Uterus (tissue), 2 donors: Measurements from ENCODE around the gene GH1.
"Not testable (repeated sequence)": the region's sequence is repeated elsewhere in the genome, so short reads cannot be mapped to it uniquely, and the experiment has no call there.

Experiments used
- CTCF ChIP-seq, 4 experiments: fragments of 200-600 bp in 2 of 4; fragments of 450-650 bp in 2 of 4; sonication (generic) in 2 of 4; IDR thresholded peaks; one replicate each; pipeline ENCODE4 v1.5.1; 2016 to 2019; ENCODE audit warnings: antibody characterized with exemption in 4 of 4, mild to moderate bottlenecking in 2 of 4, moderate library complexity in 1 of 4
- POLR2A ChIP-seq, 2 donors: fragments of 450-650 bp; IDR thresholded peaks; one replicate each; pipeline ENCODE4 v1.6.1; 2016; ENCODE audit warnings: antibody characterized with exemption in 2 of 2, mild to moderate bottlenecking in 1 of 2, moderate library complexity in 1 of 2

DNA sequence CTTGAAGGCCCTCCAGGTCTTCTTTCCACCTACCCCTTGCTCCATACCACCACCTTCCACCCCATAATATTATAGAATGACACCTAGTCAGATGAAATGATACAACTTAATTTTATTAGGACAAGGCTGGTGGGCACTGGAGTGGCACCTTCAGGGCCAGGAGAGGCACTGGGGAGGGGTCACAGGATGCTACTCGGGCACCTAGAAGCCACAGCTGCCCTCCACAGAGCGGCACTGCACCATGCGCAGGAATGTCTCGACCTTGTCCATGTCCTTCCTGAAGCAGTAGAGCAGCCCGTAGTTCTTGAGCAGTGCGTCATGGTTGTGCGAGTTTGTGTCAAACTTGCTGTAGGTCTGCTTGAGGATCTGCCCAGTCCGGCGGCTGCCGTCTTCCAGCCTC lies 23.8 kb downstream of the GH1 start:
- not testable (repeated sequence) for TF ChIP-seq CTCF, POLR2A (IDR thresholded peaks at IDR 0.05)
